Skin epidermis (tissue), 12 donors: ENCODE data around the gene POMGNT1.
A peak's percentile ranks its signal among the peaks of the same experiment; 100 is the strongest.
"Not testable (repeated sequence)": the region's sequence is repeated elsewhere in the genome, so short reads cannot be mapped to it uniquely, and the experiment has no call there.

ENCODE experiments used
- H3K27ac ChIP-seq, 21 experiments: fragments of 200-600 bp; sonication (generic) in 11 of 21; one replicate each; pipeline ENCODE4 v1.5.0; 2020; ENCODE audit warnings: mild to moderate bottlenecking in 3 of 21, inconsistent platforms in 2 of 21, moderate library complexity in 2 of 21
- H3K4me3 ChIP-seq, 7 experiments: fragments of 200-600 bp; sonication (generic) in 2 of 7; one replicate each; pipeline ENCODE4 v1.5.0; 2020; ENCODE audit warnings: inconsistent platforms in 2 of 7, mild to moderate bottlenecking in 2 of 7, moderate library complexity in 1 of 7

Gene POMGNT1

GRCh38 chr1:46197964-46198811, at the start of gene POMGNT1:
Gene POMGNT1 (minus strand): TSS chr1:46198434. CDS start chr1:46197821, 613 bp downstream.
- peak within 1 kb of the TSS; percentile 53 to 81 (median 67) for H3K4me3 ChIP-seq

DNA sequence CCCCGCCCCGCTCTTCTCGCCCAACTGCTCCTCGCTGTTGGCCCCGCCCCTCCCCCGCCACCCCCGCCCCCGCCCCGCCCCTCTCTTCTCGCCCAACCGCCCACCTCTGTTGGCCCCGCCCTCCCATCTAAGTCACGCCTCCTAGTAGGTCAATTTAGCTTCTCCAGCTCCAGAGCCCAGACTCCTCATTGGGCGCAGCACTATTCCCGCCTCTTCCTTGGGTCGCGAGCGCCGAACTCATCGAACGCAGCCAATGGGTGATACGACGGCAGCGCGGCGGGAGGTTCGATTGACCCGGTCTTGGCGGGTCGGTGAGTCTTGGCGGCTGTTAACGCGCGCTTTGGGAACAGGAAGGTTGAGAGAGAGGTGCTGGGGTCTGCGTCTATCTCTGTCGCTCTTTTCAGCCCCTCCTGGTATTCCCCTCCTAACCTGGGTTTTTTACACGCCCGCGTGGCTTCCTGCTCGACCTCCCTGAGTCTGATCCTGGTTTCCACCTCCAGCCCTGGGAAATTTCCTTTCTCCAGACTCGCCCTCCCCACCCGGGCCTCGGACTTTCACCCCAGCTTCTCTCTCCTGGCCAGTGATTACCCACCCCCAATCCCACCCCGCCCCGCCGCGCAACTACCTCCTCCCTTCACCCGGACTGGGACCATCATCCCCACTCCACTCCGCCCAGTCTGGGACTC, 49.3 kb upstream of the POMGNT1 start, which contains the start of gene RAD54L:
TSS of gene RAD54L (plus strand) at position 328 of the 686 bp plus-strand sequence. CDS start 643 bp downstream, outside the sequence.
- Histone ChIP-seq H3K27ac (peak within 1 kb of the TSS in 19 of 21 experiments; percentile 15 to 80 (median 67)), H3K4me3 (peak within 1 kb of the TSS; percentile 51 to 72 (median 61))

More at GRCh38 chr1:46197964-46198811, at the start of gene POMGNT1:
- H3K27ac ChIP-seq, result peak within 1 kb of the TSS; percentile 42 to 93 (median 86)

GRCh38 chr1:46246548-46247435, 48.6 kb upstream of the POMGNT1 start:
- Histone ChIP-seq H3K27ac (peak overlapping the region in 19 of 21 experiments; percentile 1 to 80 (median 67)), H3K4me3 (peak overlapping the region; percentile 51 to 61 (median 59))

DNA sequence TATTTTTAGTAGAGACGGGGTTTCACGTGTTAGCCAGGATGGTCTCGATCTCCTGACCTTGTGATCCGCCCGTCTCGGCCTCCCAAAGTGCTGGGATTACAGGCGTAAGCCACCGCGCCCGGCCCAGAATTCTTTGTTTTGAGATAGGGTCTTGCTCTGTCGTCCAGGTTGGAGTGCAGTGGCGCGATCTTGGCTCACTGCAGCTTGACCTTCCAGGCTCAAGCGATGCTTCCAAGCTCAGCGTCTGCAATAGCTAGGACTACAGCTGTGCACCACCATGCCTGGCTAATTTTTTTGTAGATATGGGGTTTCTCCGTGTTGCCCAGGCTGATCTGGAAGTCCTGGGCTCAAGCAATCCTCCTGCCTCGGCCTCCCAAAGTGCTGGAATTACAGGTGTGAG, 47.9 kb upstream of the POMGNT1 start:
- H3K4me3 ChIP-seq, result not testable (repeated sequence)
- peak overlapping the region in 1 of 21 experiments; percentile 74 for H3K27ac ChIP-seq

DNA sequence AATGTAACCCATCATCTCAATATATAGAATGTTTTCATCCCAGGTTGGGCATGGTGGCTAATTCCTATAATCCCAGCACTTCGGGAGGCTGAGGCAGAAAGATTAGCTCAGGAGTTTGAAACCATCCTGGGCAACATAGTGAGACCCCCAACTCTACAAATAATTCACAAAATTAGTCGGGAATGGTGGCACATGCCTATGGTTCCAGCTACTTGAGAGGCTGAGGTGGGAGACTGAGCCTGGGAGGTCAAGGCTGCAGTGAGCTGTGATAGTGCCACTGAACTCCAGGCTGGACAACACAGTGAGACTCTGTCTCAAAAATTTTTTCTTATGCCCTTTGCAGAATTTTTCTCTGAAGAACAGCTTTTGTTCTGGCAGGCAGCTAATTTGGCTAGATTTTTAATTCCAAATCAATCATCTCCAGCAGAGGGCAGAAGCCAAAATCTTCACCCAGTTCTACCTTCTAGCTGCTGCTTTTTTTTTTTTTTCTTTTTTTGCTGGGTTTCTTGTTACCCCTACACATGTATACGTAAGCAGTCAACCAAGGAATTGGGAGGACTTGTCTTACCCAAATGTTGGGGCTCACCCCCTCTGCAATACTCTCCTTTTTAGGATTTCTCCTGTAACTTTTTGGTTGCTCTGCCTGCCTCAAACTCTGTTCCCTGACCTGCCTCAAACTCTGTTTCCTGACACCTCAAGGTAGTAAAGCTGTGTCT, 46.6 kb upstream of the POMGNT1 start:
- Histone ChIP-seq H3K27ac (no peak overlapping the region), H3K4me3 (no peak overlapping the region)

- not testable (repeated sequence) for H3K4me3 ChIP-seq, H3K27ac ChIP-seq
Measured at GRCh38 chr1:46243831-46244230, 45.6 kb upstream of the POMGNT1 start.

DNA sequence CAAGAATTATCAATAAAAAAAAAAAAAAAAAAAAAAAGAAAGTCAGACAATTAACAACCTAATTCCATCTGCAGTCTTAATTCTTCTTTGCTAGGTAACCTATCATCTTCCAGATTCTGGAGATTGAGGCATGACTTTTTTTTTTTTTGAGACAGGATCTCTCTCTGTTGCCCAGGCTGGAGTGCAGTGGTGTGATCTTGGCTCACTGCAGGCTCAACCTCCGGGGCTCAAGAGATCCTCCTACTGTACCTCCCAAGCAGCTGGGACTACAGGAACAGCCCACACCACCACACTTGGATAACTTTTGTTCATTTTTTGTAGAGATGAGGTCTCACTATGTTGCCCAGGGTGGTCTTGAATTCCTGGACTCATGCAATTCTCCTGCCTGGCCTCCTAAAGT, 44.7 kb upstream of the POMGNT1 start:
- Histone ChIP-seq H3K4me3 (no peak overlapping the region), H3K27ac (no peak overlapping the region)

- H3K4me3 ChIP-seq, H3K27ac ChIP-seq: not testable (repeated sequence)
Measured at GRCh38 chr1:46241733-46242132, 43.5 kb upstream of the POMGNT1 start.

DNA sequence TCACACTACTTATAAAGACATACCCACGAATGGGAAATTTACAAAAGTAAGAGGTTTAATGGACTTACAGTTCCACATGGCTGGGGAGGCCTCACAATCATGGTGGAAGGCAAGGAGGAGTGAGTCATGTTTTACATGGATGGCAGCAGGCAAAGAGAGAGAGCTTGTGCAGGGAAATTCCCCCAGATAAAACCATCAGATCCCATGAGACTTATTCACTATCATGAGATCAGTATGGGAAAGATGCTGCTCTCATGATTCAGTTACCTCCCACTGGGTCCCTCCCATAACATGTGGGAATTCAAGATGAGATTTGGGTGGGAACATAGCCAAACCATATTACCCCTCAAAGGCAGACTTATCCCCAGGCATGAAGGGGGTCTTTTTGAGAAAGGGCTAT, 40.6 kb upstream of the POMGNT1 start:
- H3K27ac ChIP-seq, result not testable (repeated sequence)

GRCh38 chr1:46236882-46237281, 38.6 kb upstream of the POMGNT1 start:
- no peak overlapping the region for H3K4me3 ChIP-seq
- no peak overlapping the region for H3K27ac ChIP-seq

More for the DNA sequence above, 40.6 kb upstream of the POMGNT1 start:
- not testable (repeated sequence) for H3K4me3 ChIP-seq

DNA sequence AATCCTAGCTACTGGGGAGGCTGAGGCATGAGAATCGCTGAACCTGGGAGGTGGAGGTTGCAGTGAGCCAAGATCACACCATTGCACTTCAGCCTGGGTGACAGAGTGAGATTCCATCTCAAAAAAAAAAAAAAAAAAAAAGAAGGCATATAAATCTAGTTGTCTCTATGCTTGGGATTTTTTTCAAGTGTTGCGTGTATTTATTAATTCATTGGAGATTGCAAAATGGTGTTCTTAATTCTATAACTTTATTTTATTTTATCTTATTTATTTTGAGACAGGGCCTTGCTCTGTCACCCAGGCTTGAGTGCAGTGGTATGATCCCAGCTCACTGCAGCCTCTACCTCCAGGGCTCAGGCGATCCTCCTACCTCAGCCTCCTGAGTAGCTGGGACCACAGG, 33.0 kb upstream of the POMGNT1 start:
- not testable (repeated sequence) for H3K4me3 ChIP-seq

DNA sequence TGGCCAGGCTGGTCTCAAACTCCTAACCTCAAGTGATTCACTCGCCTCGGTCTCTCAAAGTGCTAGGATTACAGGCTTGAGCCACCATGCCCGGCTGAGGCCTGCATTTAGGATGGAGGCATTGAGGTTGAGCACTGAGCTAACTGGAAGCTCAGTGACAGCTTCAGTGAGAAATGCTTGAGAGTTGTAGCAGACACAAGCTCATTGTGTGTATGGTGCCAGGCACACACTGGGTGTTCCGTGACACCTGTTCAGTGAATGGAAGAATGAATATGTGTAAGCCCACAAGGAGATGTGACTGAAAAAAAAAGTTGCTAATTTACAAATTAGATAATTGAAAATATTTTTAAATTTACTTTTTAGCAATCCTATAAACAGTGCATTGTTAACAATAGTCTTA, 26.7 kb upstream of the POMGNT1 start:
- no peak overlapping the region for H3K4me3 ChIP-seq
- no peak overlapping the region for H3K27ac ChIP-seq

More for the DNA sequence above, 33.0 kb upstream of the POMGNT1 start:
- H3K27ac ChIP-seq, result not testable (repeated sequence)

DNA sequence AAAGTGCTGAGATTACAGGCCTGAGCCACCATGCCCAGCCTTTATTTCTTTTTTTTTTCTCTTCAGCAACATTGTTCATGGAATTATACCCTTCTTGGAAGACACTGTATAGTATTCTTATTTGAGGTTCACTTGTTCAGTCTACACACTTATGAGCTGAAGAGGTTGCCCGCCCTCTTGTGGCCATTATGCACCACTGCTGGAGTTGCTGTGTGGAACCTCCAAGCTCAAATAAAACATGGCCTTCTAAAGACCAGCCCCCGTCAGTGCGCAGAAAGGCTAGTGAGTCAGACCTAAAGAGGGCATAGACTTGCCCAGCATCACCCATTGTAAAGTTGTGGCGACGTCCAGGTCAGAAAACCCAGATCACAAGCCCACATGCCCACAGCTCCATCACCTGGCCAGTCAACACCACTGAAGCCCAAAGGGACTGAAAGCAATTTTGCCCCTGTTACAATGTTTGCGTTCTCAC, 25.3 kb upstream of the POMGNT1 start:
- Histone ChIP-seq H3K4me3 (no peak overlapping the region), H3K27ac (no peak overlapping the region)

DNA sequence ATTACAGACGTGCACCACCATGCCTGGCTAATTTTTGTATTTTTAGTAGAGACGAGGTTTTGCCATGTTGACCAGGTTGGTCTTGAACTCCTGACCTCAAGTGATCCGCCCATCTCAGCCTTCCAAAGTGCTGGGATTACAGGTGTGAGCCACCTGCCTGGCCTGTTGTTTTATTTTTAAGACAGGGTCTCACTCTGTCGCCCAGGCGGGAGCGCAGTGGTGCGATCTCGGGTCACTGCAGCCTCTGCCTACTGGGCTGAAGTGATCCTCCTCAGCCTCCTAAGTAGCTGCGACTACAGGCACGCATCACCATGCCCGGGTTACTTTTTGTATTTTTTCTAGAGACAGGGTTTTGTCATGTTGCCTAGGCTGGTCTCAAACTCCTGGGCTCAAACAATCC, 24.8 kb upstream of the POMGNT1 start:
- not testable (repeated sequence) for H3K4me3 ChIP-seq
- H3K27ac ChIP-seq, result peak overlapping the region in 1 of 21 experiments; percentile 52

DNA sequence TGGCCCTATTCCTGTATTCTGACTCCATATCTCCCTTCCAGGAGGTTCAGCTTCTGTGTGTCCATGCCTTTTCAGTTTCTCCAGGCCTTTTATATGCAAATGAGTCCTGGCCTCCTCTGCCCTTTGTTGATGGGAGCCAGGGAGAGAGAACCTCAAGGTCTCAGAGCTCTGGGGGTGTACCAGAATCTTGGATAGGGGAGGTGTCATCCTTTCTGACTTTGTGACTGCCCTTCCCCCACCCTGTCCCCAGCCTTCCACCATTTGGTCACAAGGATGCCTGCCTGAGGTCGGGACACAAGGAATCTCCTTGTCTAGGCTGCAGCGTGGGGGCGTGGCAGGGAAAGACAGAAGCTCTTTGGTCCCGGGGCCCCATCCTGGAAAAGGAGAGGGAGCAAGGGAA, 23.5 kb upstream of the POMGNT1 start:
- Histone ChIP-seq H3K4me3 (no peak overlapping the region), H3K27ac (peak overlapping the region in 1 of 21 experiments; percentile 16)

DNA sequence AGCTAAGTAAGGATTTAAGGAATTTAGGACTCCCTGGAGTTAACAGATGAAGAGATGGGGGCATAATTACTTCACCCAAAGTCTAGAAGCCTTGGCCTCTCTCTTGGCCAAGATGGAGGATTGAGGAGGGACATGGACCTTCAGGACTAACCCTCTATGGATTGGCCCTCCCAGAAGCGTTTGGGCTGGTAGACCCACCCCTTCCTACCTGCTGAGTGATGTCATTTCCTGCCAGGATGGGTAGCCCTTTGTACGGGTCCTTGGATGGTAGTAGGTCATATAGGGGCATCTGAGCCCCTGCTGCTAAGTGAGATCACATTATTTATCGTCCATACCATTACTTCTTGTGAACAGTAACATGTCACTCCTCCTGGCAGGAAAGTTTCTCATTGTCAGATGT, 22.6 kb upstream of the POMGNT1 start:
- no peak overlapping the region for H3K4me3 ChIP-seq
- no peak overlapping the region for H3K27ac ChIP-seq

GRCh38 chr1:46219551-46220520, 21.6 kb upstream of the POMGNT1 start:
- Histone ChIP-seq H3K4me3 (no peak overlapping the region), H3K27ac (peak overlapping the region in 3 of 21 experiments; percentile 20 to 42 (median 38))

DNA sequence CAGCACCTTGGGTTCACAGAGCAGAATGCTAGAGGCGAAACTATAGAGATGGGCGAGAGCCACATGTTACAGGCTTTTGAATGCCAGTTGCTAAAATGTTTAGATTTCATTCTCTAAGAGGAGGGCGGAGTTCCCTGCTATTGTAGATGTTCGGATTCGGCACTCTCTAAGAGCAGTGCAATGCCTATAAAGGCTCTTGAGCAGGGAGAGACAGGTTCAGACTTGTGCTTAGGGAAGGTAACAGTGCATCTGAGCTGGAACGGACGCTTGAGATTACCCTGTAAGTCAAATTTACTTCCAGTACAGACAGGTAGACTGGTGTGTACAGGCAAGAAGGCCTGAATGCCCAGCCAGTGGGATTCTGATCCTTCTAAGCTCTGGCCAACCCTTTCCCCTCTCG, 20.2 kb upstream of the POMGNT1 start:
- no peak overlapping the region for H3K4me3 ChIP-seq
- peak overlapping the region in 17 of 21 experiments; percentile 6 to 76 (median 54) for H3K27ac ChIP-seq
